ENCODE measurements around the gene DTX1.

The DTX1 gene

GRCh38 chr12:113071135-113072112 is 14.9 kb downstream of the DTX1 start:
- peak; percentile 9 to 97 (median 88) for DNase-seq

GRCh38 chr12:113072136-113072535 is 15.6 kb downstream of the DTX1 start:
- no peak for DNase-seq

GRCh38 chr12:113073586-113073985 is 17.1 kb downstream of the DTX1 start:
- no peak for DNase-seq

GRCh38 chr12:113075137-113075683 is 18.7 kb downstream of the DTX1 start:
- DNase-seq, result no peak

GRCh38 chr12:113077057-113077858 is 20.7 kb downstream of the DTX1 start:
- no peak for DNase-seq

- DNase-seq, result no peak
Measured at GRCh38 chr12:113077859-113078255, 21.3 kb downstream of the DTX1 start.

- DNase-seq, result no peak
Measured at GRCh38 chr12:113081873-113082272, 25.3 kb downstream of the DTX1 start.

GRCh38 chr12:113082486-113083148 is 26.1 kb downstream of the DTX1 start:
- DNase-seq, result no peak

- DNase-seq, result no peak
Measured at GRCh38 chr12:113083863-113084435, 27.4 kb downstream of the DTX1 start.

GRCh38 chr12:113086249-113087164 is 30.0 kb downstream of the DTX1 start:
- no peak for DNase-seq

GRCh38 chr12:113087193-113087592 is 30.7 kb downstream of the DTX1 start:
- no peak for DNase-seq

- no peak for DNase-seq
Measured at GRCh38 chr12:113088037-113088436, 31.5 kb downstream of the DTX1 start.

GRCh38 chr12:113088971-113089756 is 32.6 kb downstream of the DTX1 start:
- DNase-seq, result no peak

- no peak for DNase-seq
Measured at GRCh38 chr12:113089839-113090238, 33.3 kb downstream of the DTX1 start.

- no peak for DNase-seq
Measured at GRCh38 chr12:113090740-113091139, 34.2 kb downstream of the DTX1 start.

GRCh38 chr12:113091506-113091905 is 35.0 kb downstream of the DTX1 start:
- DNase-seq, result no peak

- DNase-seq, result peak in 1 of 3 experiments; percentile 13
Measured at GRCh38 chr12:113092607-113093408, 36.3 kb downstream of the DTX1 start.

GRCh38 chr12:113093409-113094101 is 37.0 kb downstream of the DTX1 start:
- DNase-seq, result no peak

GRCh38 chr12:113094738-113095137 is 38.2 kb downstream of the DTX1 start:
- DNase-seq, result no peak
